Activated naive CD4-positive, alpha-beta T cell treated with anti-CD3 and anti-CD28 coated beads for 36 hours (primary cell): Measurements from ENCODE around the gene CDH13. TPM values are rescaled to one million over a fixed set of nuclear protein-coding genes. Genes with fewer than 3 reads are reported as not detected.

Source experiments
- CTCF ChIA-PET: fragments of 350-600 bp; sonication (Branson Sonifier 250); formaldehyde crosslinking; loops from one replicate; lab custom pipeline; 2021; ENCODE audit warnings: antibody characterized with exemption; lab: Charles Lee
- DNase-seq: peaks from one replicate; pipeline ENCODE4 v3.0.0-alpha.2; 2020
- H3K27ac Mint-ChIP-seq: one replicate; pipeline ENCODE4 v1.8.0; 2021; ENCODE audit warnings: mild to moderate bottlenecking, mixed read lengths
- H3K27me3 Mint-ChIP-seq: one replicate; pipeline ENCODE4 v1.8.0; 2021; ENCODE audit warnings: low read depth, mixed read lengths
- H3K36me3 Mint-ChIP-seq: one replicate; pipeline ENCODE4 v1.8.0; 2021; ENCODE audit warnings: low read depth, mixed read lengths
- H3K4me1 Mint-ChIP-seq: one replicate; pipeline ENCODE4 v1.8.0; 2021; ENCODE audit warnings: low read depth, mixed read lengths
- H3K4me3 Mint-ChIP-seq: one replicate; pipeline ENCODE4 v1.8.0; 2021; ENCODE audit warnings: mild to moderate bottlenecking, moderate library complexity, mixed read lengths
- H3K9me3 Mint-ChIP-seq: one replicate; pipeline ENCODE4 v1.8.0; 2021; ENCODE audit warnings: mixed read lengths
- intact Hi-C: fragments of 100-400 bp; cut with micrococcal nuclease; formaldehyde crosslinking; loops from one replicate; pipeline ENCODE4 v1.15.1; 2023
- total RNA-seq, 2 experiments: library from RNA; stranded (reverse); gene quantifications; one replicate each; pipeline ENCODE4 v1.2.3, GENCODE V29; 2021

The CDH13 gene
- total RNA-seq, 2 experiments from 2014 or later: not detected

DNA sequence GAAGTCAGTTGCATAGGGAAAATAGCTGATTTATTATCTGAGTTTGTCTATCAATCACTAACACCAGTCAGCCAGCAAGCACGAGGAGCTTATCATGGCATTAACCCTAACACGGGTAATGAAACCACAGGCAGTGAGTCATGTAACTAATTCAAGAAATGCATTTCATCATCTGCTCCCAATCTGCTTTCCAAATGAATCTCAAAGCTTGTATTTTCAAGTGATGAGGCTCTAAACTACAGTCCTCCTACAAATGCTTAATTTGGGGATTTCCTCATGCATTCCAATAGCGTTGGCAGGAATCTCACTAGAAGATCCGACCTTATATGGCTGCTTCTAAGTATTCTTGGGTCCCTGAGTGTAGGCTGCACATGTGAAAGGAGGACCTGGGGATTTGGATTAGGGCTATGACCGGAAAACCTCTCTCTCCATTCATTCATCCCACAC lies 1062.6 kb downstream of the CDH13 start:
- no peak overlapping the region for H3K27ac Mint-ChIP-seq
- no peaks in the 10 kb centered on the region for H3K9me3 Mint-ChIP-seq
- DNase-seq: peak; percentile 31
- H3K36me3 Mint-ChIP-seq: no peaks in the 10 kb centered on the region
- CTCF ChIA-PET: no interaction called here
- intact Hi-C loops: no loop called here
- H3K4me1 Mint-ChIP-seq: peaks cover 5% of the 10 kb centered on the region
- no peak overlapping the region for H3K4me3 Mint-ChIP-seq
- peaks cover 6% of the 10 kb centered on the region for H3K27me3 Mint-ChIP-seq

DNA sequence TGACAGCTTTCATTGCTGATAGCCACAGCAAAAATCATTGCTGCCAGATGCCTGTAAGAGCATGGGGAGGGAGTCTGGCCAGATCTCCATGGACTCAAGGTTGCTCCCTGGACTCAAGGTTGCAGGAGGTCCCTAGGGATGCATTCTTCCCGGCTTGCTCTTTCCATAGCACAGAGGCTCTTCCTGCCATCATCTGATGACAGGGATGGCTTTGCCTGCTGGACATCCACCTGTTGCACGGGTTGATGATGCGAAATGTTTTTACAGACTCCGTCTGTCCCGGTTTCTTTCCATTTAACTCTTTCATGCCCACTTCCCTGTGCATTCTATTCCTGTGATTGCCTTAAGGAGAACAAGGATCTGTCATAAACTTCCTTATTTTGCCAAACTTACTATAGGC lies 1065.5 kb downstream of the CDH13 start:
- Mint-ChIP-seq H3K36me3 (no peaks in the 10 kb centered on the region), H3K9me3 (no peaks in the 10 kb centered on the region), H3K27me3 (peaks cover 8% of the 10 kb centered on the region), H3K4me1 (peaks cover 5% of the 10 kb centered on the region), H3K4me3 (no peak overlapping the region), H3K27ac (no peak overlapping the region)
- CTCF ChIA-PET: interaction anchor here (1.1 kb wide), 1 partner anchor 23 kb away, joined by 3 read pairs; no protein-coding TSS in a partner anchor
- intact Hi-C loops: no loop called here
- no peak for DNase-seq

DNA sequence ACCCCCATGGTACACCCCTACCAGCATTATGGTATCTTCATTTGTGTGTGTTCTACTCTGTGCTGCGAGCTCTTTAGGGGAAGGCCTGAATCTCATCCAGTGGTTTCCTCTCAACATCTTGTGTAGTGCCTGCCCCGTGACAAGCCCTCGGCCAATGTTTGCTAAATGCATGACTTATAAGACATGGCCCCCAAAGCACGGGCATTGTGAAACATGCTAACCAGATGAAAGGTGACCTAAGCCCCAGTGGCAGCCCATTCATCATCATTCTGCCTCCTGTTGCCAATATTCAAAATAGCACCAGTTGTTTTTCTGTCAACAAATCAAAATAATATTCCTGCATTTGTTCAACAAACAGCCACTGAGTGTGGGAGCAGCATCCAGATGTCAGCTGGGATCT lies 1072.2 kb downstream of the CDH13 start:
- no peaks in the 10 kb centered on the region for H3K4me1 Mint-ChIP-seq
- H3K36me3 Mint-ChIP-seq: no peaks in the 10 kb centered on the region
- intact Hi-C loops: no loop called here
- no peak overlapping the region for H3K27ac Mint-ChIP-seq
- DNase-seq: no peak
- H3K9me3 Mint-ChIP-seq: no peaks in the 10 kb centered on the region
- CTCF ChIA-PET: no interaction called here
- no peak overlapping the region for H3K4me3 Mint-ChIP-seq
- H3K27me3 Mint-ChIP-seq: peaks cover 7% of the 10 kb centered on the region

DNA sequence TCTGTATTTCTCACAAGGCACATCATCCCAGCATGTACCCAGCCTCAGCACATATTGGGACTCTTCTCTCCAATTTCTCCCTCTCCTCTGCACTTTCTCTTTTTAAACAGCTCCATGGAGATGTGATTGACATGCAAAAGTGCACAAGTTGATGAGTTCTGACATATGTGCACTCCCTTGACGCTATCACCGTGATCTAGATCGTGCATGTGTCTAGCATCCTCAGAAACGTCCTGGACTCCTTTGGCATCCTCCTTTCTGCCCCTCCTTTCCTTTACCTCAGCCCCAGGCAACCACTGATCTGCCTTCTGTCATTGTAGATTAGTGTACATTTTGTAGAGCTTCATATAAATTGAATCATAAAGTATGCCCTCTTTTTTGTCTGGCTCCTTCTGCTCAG lies 1073.0 kb downstream of the CDH13 start:
- peaks cover 7% of the 10 kb centered on the region for H3K27me3 Mint-ChIP-seq
- H3K4me3 Mint-ChIP-seq: no peak overlapping the region
- H3K4me1 Mint-ChIP-seq: no peaks in the 10 kb centered on the region
- CTCF ChIA-PET: interaction anchor here (0.6 kb wide), 1 partner anchor 132 kb away, joined by 3 read pairs; no protein-coding TSS in a partner anchor
- H3K27ac Mint-ChIP-seq: no peak overlapping the region
- no peaks in the 10 kb centered on the region for H3K9me3 Mint-ChIP-seq
- DNase-seq: no peak
- no peaks in the 10 kb centered on the region for H3K36me3 Mint-ChIP-seq
- intact Hi-C loops: no loop called here

DNA sequence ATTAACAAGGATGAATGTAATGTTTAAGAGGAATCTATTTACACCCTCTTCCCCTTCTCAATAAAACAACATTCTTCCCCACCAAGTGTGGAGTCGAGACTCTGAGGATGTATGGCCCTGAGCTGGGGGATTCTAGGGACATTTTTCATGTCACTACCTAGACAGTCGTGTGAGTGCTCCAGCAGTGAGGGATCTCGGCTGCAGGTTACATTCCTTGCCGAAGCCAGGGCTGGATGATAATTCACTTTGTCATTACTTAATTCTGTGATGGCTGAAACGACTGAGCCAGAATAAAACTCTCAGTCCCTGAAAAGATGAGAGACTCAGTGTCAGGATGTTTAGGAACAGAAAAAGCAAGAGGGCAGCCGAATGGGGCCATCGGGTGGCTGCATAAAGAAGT lies 1074.1 kb downstream of the CDH13 start:
- Mint-ChIP-seq H3K27ac (no peak overlapping the region), H3K4me1 (no peaks in the 10 kb centered on the region), H3K4me3 (no peak overlapping the region), H3K36me3 (no peaks in the 10 kb centered on the region), H3K27me3 (peaks cover 7% of the 10 kb centered on the region), H3K9me3 (no peaks in the 10 kb centered on the region)
- no peak for DNase-seq
- intact Hi-C loops: no loop called here
- CTCF ChIA-PET: no interaction called here

DNA sequence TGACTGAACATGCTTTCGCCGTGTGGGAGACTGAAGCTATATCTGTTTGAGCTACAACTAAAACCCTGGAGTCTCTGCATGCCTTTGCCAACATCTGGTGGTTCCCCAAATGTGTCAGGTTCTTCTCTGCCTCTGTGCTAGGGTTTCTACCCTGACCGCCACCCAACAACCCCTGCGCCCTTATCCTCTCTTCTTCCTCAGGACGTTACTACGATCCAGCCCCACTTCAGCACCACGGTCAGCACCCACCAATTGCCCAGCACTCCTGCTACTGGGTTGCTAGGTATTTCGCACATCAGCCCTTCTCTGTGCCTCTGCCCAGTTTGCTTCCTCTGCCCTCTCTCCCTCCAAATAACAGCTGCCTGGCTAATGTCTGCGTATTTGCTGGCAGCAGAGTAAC lies 1074.7 kb downstream of the CDH13 start:
- H3K4me3 Mint-ChIP-seq: no peak overlapping the region
- no peak overlapping the region for H3K27ac Mint-ChIP-seq
- peak; percentile 58 for DNase-seq
- peaks cover 7% of the 10 kb centered on the region for H3K27me3 Mint-ChIP-seq
- no peaks in the 10 kb centered on the region for H3K9me3 Mint-ChIP-seq
- no peaks in the 10 kb centered on the region for H3K36me3 Mint-ChIP-seq
- CTCF ChIA-PET: no interaction called here
- intact Hi-C loops: no loop called here
- no peaks in the 10 kb centered on the region for H3K4me1 Mint-ChIP-seq

DNA sequence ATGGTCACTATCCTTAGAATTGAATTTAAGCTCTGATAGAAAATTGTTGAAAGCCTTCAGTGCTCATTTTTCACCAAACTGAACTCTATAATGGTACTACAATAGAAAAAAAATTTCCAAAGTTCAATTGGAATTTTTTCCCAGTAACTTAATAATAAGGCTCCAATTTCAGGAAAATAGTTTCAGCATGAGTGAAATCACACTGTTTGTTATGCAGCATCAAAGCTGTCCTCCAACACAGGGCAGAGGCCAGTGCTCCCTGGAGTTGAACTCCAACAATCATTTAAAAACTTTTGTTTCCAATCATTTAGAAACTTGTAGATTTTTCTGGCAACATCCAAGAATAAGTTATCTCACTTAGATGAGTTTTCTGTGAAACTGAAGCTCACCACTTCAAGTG lies 1077.9 kb downstream of the CDH13 start:
- Mint-ChIP-seq H3K36me3 (peaks cover 1% of the 10 kb centered on the region), H3K27ac (no peak overlapping the region), H3K4me3 (no peak overlapping the region), H3K9me3 (no peaks in the 10 kb centered on the region), H3K27me3 (peaks cover 8% of the 10 kb centered on the region), H3K4me1 (no peaks in the 10 kb centered on the region)
- no peak for DNase-seq
- intact Hi-C loops: no loop called here
- CTCF ChIA-PET: no interaction called here

DNA sequence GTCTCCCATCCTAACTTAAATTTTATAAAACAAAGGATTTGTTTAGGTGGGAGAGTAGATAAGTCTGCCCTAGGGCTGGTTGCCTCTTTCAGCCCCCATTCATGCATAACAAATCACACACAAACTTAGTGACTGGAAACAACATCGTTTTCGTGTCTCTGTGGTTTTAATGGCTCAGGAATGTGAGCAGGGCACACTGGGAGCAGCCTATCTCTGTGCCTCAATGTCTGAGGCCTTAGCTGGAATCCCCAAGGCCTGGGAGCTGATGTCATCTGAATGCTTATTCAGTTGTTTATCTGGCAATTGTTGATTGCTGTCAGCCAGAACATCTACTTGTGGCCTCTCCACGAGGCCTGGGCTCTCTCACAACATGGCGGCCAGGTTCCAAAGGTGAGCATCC lies 1079.1 kb downstream of the CDH13 start:
- no peak overlapping the region for H3K27ac Mint-ChIP-seq
- DNase-seq: no peak
- intact Hi-C loops: no loop called here

DNA sequence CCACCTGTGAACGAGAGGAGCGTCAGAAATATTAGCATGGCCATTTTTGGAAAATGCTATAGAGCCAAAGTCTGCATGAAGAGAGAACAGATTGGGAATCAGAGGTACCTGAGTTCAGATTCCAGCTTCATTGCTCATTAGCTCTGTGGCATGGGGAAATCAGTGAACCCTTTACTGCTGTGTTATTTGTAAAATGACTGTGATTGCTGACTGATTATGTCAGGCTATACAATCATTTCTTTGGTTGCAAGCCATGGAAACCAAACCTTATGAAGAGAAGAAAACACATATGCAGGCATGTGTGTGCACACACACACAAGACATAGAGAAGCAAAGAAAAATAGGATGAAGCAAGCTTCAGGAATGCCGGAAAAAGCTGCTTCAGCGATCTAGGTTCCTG lies 1079.6 kb downstream of the CDH13 start:
- Mint-ChIP-seq H3K9me3 (no peaks in the 10 kb centered on the region), H3K36me3 (peaks cover 1% of the 10 kb centered on the region), H3K27me3 (peaks cover 6% of the 10 kb centered on the region), H3K27ac (no peak overlapping the region), H3K4me3 (no peak overlapping the region), H3K4me1 (no peaks in the 10 kb centered on the region)
- intact Hi-C loops: no loop called here
- DNase-seq: no peak
- CTCF ChIA-PET: no interaction called here

More for the DNA sequence above, 1079.1 kb downstream of the CDH13 start:
- Mint-ChIP-seq H3K9me3 (no peaks in the 10 kb centered on the region), H3K36me3 (peaks cover 1% of the 10 kb centered on the region), H3K4me1 (no peaks in the 10 kb centered on the region), H3K27me3 (peaks cover 8% of the 10 kb centered on the region), H3K4me3 (no peak overlapping the region)
- CTCF ChIA-PET: no interaction called here

DNA sequence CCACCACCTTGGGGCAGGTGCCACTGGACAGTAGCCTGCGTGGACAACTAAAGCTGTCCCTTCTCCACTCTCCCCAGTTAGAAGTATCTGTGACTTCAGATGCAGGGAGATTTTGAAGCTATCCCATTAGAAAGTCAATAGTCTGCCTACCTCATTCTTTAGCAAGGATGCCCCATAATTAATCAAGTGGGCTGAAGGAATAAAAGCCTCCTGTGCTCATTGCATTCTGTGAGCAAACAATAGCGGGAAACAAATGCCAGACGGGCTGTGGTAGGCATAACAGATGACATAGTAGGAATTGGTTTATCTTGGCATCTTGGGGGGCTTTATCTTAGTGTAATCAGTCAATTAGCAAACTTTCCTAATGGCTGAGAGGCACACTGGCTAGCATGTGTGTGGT lies 1084.3 kb downstream of the CDH13 start:
- Mint-ChIP-seq H3K4me1 (no peaks in the 10 kb centered on the region), H3K9me3 (no peaks in the 10 kb centered on the region), H3K27ac (no peak overlapping the region), H3K4me3 (no peak overlapping the region), H3K27me3 (peaks cover 3% of the 10 kb centered on the region), H3K36me3 (peaks cover 1% of the 10 kb centered on the region)
- intact Hi-C loops: no loop called here
- CTCF ChIA-PET: no interaction called here
- DNase-seq: no peak

DNA sequence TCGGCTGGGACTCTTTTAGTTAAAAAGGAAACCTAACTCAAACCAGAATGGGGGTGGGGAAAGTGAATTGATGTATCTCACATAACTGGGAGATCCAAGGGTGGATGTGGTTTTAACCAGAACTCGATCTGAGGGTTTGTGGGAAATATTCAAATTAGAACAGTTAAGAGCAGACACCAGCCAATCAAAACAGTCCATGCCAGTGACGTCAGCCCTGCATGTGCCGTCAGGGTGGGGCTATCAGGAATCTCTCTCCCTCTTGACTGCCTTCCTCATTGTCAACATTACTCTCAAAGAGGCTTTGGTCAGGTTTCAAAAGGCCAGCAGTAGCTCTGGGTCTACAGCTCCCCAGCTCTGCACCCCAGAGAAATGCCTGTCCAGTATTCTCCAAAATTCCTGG lies 1086.8 kb downstream of the CDH13 start:
- Mint-ChIP-seq H3K4me3 (no peak overlapping the region), H3K4me1 (no peaks in the 10 kb centered on the region), H3K36me3 (no peaks in the 10 kb centered on the region), H3K9me3 (no peaks in the 10 kb centered on the region), H3K27me3 (peaks cover 1% of the 10 kb centered on the region), H3K27ac (no peak overlapping the region)
- intact Hi-C loops: no loop called here
- no peak for DNase-seq
- CTCF ChIA-PET: no interaction called here

DNA sequence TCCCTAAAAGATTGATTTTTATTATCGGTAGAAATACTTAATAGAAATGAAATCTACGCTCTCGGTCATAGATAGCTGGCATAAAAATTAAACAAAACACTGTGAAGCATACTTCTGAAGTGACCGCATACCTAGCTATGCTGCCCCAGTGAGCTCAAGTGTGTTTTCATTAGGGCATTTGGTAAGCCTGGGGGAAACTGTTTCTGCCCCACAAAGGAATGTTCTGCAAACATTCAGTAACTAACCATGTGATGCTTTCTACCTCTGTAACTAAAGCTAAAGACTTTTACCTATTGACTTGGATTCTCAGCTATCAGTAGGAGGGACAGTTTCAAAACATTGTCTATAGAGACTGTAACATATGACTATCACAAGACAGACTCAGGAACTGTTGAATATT lies 1087.5 kb downstream of the CDH13 start:
- CTCF ChIA-PET: interaction anchor here (1.0 kb wide), 1 partner anchor 22 kb away, joined by 3 read pairs; no protein-coding TSS in a partner anchor
- Mint-ChIP-seq H3K9me3 (no peaks in the 10 kb centered on the region), H3K4me3 (no peak overlapping the region), H3K27me3 (peaks cover 1% of the 10 kb centered on the region), H3K36me3 (no peaks in the 10 kb centered on the region), H3K27ac (no peak overlapping the region), H3K4me1 (no peaks in the 10 kb centered on the region)
- DNase-seq: no peak
- intact Hi-C loops: no loop called here

DNA sequence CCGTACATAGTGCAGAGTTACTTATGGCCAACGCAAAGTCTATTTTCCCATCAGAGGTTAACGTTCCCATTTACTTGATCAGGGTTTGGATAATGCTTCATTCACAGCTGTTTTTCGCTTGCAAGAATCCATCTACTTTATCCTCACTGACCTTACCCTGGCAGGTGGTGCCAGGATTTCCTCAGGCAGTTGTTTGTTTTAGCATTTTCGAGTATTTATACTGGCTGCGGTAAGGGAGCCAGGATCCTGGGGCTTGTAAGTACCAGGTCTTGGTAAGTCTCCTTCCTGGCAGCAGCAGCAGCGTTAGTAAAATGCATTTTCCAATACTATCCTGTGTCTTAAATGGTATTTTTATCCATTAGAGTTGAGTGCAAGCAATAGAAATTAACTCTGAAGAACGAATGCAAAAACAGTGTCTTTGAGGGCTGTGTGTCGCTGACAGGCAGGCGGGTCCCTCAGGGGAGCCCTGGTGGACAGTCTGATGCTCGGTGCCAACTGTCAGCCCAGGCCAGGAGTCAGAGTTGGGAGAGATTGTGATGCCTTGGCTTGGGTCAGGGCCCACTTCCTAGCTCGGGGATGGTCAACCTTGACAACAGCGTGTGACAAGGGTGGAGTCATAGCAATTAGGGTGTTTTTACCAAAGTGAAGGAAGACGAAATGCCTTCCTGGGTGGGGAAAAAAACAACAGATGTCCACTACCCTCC lies 1088.6 kb downstream of the CDH13 start:
- CTCF ChIA-PET: interaction anchor here (1.0 kb wide), 1 partner anchor 23 kb away, joined by 3 read pairs; no protein-coding TSS in a partner anchor

More for the DNA sequence above, 1088.6 kb downstream of the CDH13 start:
- DNase-seq: no peak
- Mint-ChIP-seq H3K27me3 (peaks cover 1% of the 10 kb centered on the region), H3K4me1 (no peaks in the 10 kb centered on the region), H3K36me3 (no peaks in the 10 kb centered on the region), H3K9me3 (no peaks in the 10 kb centered on the region), H3K27ac (no peak overlapping the region), H3K4me3 (no peak overlapping the region)
- intact Hi-C loops: no loop called here
